MG63 (cell line): Measurements from ENCODE around the gene VPS37D. TPM values are rescaled to one million over a fixed set of nuclear protein-coding genes. Genes with fewer than 3 reads are reported as not detected.
"Not testable (repeated sequence)": the region's sequence is repeated elsewhere in the genome, so short reads cannot be mapped to it uniquely, and the experiment has no call there.

ENCODE experiments used
- DNase-seq: peaks from one replicate; pipeline ENCODE4 v3.0.0-alpha.2; 2020
- H3K27me3 ChIP-seq: fragments of 250-450 bp; sonication (Bioruptor Pico); 2 replicates; pipeline ENCODE4 v1.5.1; 2020; ENCODE audit warnings: mild to moderate bottlenecking, moderate library complexity
- H3K36me3 ChIP-seq: fragments of 250-450 bp; sonication (Bioruptor Pico); 2 replicates; pipeline ENCODE4 v1.5.1; 2020; ENCODE audit warnings: mild to moderate bottlenecking, moderate library complexity
- H3K4me3 ChIP-seq: fragments of 250-450 bp; sonication (Bioruptor Pico); 2 replicates; pipeline ENCODE4 v1.5.1; 2020; ENCODE audit warnings: mild to moderate bottlenecking, moderate library complexity
- H3K9me3 ChIP-seq: fragments of 250-450 bp; sonication (Bioruptor Pico); 2 replicates; pipeline ENCODE4 v1.5.1; 2020; ENCODE audit warnings: mild to moderate bottlenecking, moderate library complexity
- total RNA-seq: library from RNA; depleted of rRNA; stranded (reverse); fragments of >200 nt; shearing (Covaris generic); gene quantifications from 2 replicates; pipeline ENCODE4 v1.2.3, GENCODE V29; 2014; ENCODE audit warnings: low replicate concordance

The VPS37D gene
- total RNA-seq, 1 experiment from 2014 or later, result 1.4 TPM

DNA sequence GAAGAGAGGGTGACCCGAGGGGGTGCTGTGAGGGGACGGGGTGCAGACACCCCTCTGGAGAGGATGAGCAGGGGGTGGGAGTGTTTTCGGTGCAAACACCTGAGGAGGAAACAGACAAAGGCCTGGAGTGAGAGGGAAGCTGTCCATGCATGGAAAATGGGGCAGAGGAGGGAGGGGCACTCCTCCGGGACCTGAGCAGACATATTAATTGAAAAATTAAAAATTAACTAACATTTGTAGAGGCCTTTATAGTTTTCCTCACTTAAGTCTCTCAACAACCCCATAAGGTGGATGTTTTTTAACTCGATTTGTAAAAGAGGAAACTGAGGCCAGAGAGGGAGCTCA, 1.2 kb downstream of the VPS37D start:
- no peak overlapping the region for H3K4me3 ChIP-seq
- H3K36me3 ChIP-seq, result no peaks in the 10 kb centered on the region
- DNase-seq, result no peak
- no peaks in the 10 kb centered on the region for H3K9me3 ChIP-seq
- no peaks in the 10 kb centered on the region for H3K27me3 ChIP-seq

DNA sequence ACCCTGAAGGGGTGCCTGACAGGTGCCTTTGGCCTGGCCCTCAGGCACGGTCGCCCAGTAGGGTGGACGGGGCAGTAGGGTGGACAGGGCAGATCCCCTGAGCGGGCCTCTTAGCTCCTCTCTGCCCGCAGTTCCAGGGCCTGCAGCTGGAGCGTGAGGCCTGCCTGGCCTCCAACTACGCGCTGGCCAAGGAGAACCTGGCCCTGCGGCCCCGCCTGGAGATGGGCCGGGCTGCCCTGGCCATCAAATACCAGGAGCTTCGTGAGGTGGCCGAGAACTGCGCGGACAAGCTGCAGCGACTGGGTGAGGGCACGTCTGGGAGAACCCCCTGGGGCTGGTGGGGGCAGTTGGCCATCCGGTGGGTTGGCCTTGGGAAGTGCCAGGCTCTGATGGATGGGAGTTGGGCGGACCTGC, 1.7 kb downstream of the VPS37D start:
- H3K9me3 ChIP-seq, result no peaks in the 10 kb centered on the region
- H3K4me3 ChIP-seq, result no peak overlapping the region
- H3K36me3 ChIP-seq, result no peaks in the 10 kb centered on the region
- no peaks in the 10 kb centered on the region for H3K27me3 ChIP-seq
- no peak for DNase-seq

DNA sequence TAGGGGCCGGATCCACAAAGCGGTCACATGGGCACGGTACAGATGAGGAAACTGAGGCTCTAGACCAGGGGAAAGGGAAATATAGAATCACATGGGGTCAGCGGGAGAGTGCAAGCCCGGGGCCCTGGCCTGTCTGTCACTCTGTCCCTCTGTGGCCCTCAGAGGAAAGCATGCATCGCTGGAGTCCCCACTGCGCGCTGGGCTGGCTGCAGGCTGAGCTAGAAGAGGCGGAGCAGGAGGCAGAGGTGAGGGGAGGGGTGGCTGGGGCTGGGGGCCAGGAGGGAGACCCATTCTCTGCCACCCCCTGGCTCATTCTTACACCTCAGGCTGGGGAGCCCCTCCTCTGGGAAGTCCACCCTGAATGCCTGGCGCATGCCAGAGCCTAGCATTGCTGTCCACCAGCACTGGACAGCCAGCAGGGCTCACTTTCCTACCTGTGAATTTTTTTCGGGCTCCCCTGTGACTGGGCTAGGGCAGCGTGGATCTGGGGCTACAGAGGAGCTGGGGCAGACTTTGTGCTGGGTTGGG, 2.3 kb downstream of the VPS37D start:
- Histone ChIP-seq H3K27me3 (no peaks in the 10 kb centered on the region), H3K9me3 (no peaks in the 10 kb centered on the region), H3K4me3 (no peak overlapping the region), H3K36me3 (no peaks in the 10 kb centered on the region)
- DNase-seq, result no peak

DNA sequence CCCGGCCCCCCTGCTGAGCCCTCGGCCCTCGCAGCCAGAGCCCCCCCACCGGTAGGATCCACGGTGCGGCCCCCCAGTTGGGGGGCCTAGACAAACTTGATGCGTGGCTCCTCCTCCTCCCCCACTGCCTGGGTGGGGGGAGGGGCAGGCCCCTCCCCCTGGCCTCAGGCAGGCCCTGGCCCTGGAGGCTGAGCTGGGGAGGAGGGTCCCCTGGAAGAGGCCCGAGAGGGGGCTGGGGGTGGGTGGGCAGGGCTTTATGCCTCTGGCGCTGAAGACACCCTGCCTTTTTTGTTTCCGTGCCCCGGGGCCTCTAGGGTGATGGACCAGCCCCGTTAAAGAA, 3.7 kb downstream of the VPS37D start:
- Histone ChIP-seq H3K36me3 (no peaks in the 10 kb centered on the region), H3K9me3 (no peaks in the 10 kb centered on the region), H3K27me3 (no peaks in the 10 kb centered on the region), H3K4me3 (no peak overlapping the region)
- DNase-seq, result no peak

DNA sequence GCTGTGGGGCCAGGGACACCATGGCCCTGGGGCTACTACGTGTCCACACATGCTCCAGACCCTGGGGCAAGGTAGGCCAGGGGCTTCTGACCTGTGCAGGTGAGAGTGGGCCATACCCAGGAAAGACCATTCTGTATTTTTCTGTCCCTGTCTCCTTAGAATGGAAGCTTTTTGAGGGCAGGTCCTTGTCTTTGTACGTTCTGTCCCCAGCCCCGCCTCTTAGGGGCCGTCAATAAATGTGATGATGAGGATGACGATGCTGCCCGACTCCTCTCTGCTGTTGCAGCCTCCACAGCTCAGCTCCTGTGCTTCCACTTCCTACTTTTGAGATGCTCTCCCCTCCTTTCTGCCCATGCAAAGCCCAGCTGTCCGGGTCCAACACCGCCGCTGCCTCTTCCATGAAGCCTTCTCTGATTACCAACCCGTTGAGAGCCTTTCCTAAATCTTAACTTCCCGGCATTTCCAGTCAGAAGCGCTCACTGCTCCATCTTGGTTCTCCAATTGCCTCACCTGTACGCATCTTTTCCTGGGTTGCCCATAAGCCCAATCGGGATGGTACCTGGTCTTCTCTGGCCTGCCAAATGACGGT, 4.3 kb downstream of the VPS37D start:
- H3K27me3 ChIP-seq, result no peaks in the 10 kb centered on the region
- no peak overlapping the region for H3K4me3 ChIP-seq
- H3K9me3 ChIP-seq, result no peaks in the 10 kb centered on the region
- no peak for DNase-seq
- no peaks in the 10 kb centered on the region for H3K36me3 ChIP-seq

DNA sequence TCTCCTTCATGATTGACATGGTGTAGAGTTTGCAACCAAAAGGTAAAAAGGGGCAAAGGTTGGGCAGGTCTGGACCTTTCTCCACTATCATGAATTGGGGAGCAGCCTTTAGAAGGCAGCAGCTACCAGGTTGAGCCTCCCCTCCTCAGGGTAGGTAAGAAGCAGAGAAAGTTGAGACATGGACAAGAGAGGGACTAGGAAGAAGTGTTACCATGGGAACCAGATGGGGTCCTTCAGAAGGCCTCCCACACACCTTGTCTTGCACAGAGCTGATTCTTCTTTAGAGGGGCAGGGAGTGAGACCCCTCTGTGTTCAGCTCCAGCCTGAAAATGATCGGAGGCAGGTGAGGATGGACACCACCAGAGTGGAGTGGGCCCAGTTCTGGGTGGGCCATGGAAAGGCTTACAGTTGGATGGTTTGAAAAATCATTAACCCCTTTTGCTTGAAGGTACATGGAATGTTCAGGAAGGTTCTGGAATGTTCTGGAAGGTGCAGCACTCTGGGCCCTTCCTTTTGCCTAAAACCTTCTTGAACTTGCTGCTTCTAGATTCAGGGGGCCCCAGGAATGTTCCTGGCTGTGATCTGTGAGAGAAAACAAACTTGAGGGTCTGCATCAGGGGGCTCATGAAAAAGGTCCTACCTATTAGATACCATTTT, 7.0 kb downstream of the VPS37D start:
- no peak for DNase-seq
- Histone ChIP-seq H3K9me3 (no peaks in the 10 kb centered on the region), H3K27me3 (no peaks in the 10 kb centered on the region), H3K36me3 (no peaks in the 10 kb centered on the region), H3K4me3 (no peak overlapping the region)

DNA sequence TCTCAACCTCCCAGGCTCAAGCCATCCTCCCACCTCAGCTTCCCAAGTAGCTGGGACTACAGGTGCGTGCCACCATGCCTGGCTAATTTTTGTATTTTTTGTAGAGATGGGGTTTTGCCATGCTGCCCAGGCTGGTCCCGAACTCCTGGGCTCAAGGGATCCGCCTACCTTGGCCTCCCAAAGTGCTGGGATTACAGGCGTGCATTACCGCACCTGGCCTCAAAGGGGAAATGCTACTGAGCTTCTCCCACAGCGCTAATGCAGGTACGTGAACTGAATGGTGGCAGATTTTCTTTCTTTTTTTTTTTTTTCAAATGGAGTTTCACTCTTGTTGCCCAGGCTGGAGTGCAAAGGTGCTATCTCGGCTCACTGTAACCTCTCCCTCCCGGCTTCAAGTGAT, 8.4 kb downstream of the VPS37D start:
- not testable (repeated sequence) for H3K4me3 ChIP-seq, H3K9me3 ChIP-seq, DNase-seq, H3K27me3 ChIP-seq, H3K36me3 ChIP-seq

DNA sequence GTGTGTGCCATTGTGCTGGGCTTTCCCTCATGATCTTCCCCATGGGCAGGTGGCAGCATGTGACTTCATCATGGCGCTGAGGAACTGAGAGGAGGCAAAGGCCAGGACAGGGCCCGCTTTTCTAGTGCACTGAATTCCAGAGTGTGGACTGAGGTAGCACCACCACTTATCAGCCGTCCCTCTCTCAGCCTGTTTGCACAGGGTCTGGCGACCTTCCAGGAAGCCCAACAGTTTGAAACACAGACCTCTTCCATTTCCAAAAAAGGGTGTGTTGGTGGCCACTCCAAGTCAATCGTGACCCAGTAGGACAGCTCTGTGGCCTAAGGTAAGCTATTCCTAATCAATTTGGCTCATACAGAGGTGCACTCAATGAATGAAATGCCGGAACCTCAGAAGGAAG, 11.2 kb downstream of the VPS37D start:
- Histone ChIP-seq H3K36me3 (no peaks in the 10 kb centered on the region), H3K9me3 (no peaks in the 10 kb centered on the region), H3K4me3 (no peak overlapping the region), H3K27me3 (no peaks in the 10 kb centered on the region)
- DNase-seq, result no peak

DNA sequence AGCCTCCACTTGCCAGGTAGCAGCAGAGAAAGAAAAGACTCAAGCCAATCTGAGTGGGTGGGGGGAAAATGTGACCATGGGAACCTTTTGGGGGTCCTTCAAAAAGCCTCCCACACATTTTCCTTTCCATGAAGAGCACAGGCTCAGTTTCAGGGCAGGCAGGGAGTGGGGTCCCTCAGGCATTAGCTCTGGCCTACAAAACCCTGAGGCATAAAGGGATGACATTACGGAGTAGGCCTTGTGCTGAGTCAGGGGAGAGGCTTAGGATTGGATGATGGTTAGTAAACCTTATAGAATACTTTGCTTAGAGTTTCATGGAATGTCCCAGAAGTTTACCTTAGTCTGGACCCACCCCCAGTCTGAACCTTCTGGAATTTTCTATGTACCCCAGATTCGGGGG, 12.1 kb downstream of the VPS37D start:
- Histone ChIP-seq H3K9me3 (no peaks in the 10 kb centered on the region), H3K27me3 (no peaks in the 10 kb centered on the region), H3K4me3 (no peak overlapping the region), H3K36me3 (no peaks in the 10 kb centered on the region)
- no peak for DNase-seq

DNA sequence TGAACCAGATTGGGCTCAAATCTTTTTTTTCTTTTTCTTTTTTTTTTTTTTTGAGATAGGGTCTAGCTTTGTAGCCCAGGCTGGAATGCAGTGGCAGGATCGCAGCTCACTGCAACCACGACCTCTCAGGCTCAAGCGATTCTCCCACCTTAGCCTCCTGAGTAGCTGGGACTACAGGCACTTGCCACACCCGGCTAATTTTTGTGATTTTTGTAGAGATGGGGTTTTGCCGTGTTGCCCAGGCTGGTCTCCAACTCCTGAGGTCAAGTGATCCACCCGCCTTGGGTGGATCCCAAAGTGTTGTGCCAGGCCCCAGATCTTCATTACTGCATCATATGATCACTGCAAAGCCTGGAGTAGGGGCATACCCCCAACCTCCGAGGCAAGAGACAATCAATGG, 12.9 kb downstream of the VPS37D start:
- H3K4me3 ChIP-seq, result no peak overlapping the region
- no peak for DNase-seq
- H3K9me3 ChIP-seq, result no peaks in the 10 kb centered on the region
- no peaks in the 10 kb centered on the region for H3K27me3 ChIP-seq
- no peaks in the 10 kb centered on the region for H3K36me3 ChIP-seq

DNA sequence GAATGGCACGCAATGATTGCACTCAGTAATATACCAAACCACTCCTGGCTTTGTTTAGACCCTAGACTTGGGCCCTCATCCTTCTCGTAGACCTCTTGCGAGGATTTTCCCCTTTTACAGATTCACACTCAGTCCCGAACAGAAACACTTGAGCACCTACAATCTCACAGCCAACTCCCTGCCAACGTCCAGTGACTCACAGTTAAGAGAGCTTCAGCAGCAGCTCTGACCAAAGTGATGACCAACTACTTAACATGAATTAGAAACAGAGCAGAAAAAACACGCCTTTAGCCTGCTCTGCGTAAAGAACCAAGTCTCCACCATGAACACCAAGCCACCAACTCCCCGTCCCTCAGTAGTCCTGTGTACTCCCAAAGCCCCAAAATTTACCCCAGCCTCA, 13.4 kb downstream of the VPS37D start:
- DNase-seq, result peak; percentile 39

DNA sequence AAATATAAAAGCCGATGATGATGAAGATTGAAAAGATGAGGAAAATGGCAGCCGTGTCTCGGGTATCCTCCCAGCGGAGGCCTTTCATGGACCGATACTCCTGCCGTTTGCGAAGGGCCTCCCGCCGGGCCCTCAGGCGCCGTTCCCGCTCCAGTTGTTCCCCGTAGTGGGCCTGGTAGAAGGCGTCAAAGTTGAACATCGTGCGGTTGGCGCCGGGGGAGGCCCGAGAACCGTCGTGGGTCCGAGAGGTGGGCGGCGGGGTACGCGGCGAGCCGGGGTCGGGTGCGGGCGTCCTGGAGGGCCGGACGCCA, 15.1 kb downstream of the VPS37D start:
- Histone ChIP-seq H3K27me3 (no peaks in the 10 kb centered on the region), H3K36me3 (no peaks in the 10 kb centered on the region; the same call in 1 of the 2 replicates), H3K9me3 (no peaks in the 10 kb centered on the region), H3K4me3 (peak overlapping the region; percentile 84)
- no peak for DNase-seq

More for the DNA sequence above, 13.4 kb downstream of the VPS37D start:
- Histone ChIP-seq H3K27me3 (no peaks in the 10 kb centered on the region), H3K36me3 (no peaks in the 10 kb centered on the region), H3K9me3 (no peaks in the 10 kb centered on the region), H3K4me3 (no peak overlapping the region)

DNA sequence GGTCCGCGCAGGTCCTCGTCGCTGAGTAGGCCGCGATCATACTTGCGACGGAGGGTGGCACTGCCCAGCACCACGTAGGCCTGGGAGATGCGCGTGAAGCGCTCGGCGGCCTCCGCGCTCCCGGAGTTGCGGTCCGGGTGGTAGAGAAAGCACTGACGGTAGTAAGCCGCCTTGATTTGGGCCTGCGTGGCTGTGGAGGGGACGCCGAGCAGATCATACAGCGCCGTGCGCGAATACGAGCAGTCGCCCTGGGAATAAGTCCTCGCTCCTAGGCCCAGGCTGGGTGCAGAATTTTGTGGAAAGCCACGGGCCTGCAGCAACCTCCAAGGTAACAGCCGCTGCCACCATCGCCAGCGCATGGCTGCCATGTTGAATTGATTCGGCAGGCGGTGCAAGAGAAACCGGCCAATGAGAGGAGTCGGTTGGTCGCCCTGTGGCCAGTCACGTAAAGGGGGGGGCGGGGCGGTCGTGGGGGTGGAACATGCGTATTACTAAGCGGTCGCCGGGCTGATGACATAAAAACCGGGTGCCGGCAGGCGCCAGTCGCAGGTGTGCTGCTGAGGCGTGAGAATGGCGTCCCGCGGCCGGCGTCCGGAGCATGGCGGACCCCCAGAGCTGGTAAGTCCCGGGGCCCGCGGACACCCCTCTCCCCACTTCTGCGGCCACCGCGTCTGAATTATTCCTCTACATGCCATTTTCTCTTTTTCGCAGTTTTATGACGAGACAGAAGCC, 15.6 kb downstream of the VPS37D start, which contains the start of the genes BUD23 and DNAJC30:
Gene BUD23, plus strand, starts transcription at position 542 of the 732 bp plus-strand sequence. Its CDS starts 29 bp downstream, at position 571.
Gene DNAJC30, minus strand, starts transcription at position 398 of the 732 bp plus-strand sequence. Its CDS starts 30 bp downstream, at position 368.
- Histone ChIP-seq H3K4me3 (peak within 1 kb of the TSS; percentile 84), H3K27me3 (no peaks in the 10 kb centered on the region)
- DNase-seq, result peak; percentile 95

DNA sequence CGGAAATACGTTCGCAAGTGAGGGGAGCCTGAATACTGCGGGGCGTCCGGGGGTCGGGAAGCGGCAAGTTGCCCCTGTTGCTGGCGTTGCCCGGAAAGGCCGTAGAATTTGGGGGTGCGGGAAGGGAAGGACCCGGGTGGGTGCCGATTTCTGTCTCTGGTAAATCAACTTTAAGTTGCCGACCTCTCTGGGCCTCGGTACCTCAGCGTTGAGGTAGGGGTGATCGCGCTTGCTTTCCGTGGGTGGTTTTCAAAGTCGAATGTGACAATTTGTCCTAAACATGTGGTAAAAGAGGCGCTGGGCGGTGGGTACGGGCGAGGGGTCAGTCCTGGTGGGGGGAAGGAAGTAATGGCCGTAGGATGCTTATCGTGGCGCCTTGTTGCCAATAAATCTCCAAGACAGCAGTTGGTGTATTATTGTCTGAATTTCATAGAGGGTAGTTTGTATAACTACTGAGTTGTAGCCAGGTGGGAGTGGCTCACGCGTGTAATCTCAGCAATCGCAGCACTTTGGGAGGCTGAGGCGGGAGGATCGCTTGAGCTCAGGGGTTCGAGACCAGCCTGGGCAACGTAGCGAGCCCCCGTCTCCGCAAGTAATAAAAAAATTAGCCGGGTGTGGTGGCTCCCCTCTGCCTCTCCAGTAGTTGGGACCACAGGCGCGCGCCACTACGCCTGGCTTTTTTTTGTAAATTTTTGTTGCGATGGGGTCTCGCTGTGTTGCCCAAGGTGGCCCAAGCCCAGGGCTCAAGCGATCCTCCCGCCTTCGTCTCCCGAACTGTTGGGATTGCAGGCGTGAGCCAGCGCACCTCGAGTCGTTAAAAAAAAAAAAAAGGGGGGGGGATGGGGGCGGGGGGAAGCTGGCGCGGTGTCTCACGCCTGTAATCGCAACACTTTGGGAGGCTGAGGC, 16.4 kb downstream of the VPS37D start:
- DNase-seq, result no peak
- Histone ChIP-seq H3K27me3 (no peaks in the 10 kb centered on the region), H3K9me3 (no peaks in the 10 kb centered on the region), H3K36me3 (no peaks in the 10 kb centered on the region; the same call in 1 of the 2 replicates), H3K4me3 (peak overlapping the region; percentile 84)

More for the DNA sequence above, 15.6 kb downstream of the VPS37D start, which contains the start of the genes BUD23 and DNAJC30:
- Histone ChIP-seq H3K9me3 (no peaks in the 10 kb centered on the region), H3K36me3 (no peaks in the 10 kb centered on the region; the same call in 1 of the 2 replicates)

DNA sequence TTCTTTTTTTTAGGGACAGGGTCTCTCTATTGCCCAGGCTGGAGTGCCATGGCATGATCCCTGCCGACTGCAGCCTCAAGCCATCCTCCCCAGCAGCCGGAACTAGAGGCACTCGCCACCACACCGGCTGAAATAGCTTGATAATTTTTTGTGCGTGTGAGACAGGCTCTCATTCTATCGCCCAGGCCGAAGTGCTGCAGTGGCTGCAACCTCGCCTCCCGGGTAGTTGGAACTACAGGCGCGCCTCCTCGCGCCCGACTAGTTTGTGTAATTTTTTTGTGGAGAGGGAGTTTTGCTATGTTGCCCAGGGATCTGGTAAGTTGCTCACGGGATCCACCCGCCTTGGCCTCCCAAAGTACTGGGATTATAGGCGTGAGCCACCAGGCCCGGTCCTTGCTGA, 17.7 kb downstream of the VPS37D start:
- no peaks in the 10 kb centered on the region for H3K27me3 ChIP-seq

DNA sequence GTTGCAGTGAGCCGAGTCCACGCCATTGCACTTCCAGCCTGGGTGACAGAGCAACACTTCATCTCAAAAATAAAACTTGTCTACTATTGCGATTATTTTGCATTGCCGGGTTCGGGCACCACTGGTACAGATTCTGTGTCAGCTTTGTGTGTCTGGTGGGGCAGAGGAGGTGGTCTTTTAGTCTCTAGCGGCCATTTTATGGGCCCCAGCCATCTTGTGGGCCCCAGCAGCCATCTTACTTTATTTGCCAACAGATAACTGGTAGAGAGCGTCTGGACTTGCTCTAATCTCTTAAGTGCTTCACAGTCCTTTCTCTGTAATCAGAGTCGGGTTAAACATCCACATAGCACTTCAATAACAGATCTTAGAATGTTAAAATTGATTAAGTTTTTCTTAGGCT, 20.7 kb downstream of the VPS37D start:
- Histone ChIP-seq H3K4me3 (no peak overlapping the region), H3K9me3 (no peaks in the 10 kb centered on the region), H3K36me3 (peaks cover 2% of the 10 kb centered on the region), H3K27me3 (no peaks in the 10 kb centered on the region)
- DNase-seq, result no peak

More for the DNA sequence above, 17.7 kb downstream of the VPS37D start:
- Histone ChIP-seq H3K36me3 (no peaks in the 10 kb centered on the region; the same call in none of the 2 replicates), H3K9me3 (no peaks in the 10 kb centered on the region), H3K4me3 (no peak overlapping the region)
- DNase-seq, result no peak

DNA sequence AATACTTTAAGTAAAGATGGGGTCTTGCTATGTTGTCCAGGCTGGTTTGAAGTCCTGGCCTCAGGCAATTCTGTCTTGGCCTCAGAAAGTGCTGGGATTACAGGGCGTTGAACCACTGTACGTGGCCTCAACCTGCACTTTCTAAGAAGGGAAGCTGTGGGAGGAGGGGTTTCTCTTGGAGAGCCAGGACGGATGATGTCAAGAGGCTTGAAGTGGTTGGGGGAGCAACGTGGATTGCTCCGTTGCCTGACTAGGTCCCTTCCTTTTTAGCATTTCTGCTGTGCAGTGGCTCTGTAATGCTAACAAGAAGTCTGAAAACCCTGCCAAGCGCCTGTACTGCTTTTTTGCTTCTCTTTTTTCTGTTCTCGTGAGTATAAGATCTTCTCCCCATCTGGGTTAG, 23.0 kb downstream of the VPS37D start:
- peaks cover 2% of the 10 kb centered on the region for H3K36me3 ChIP-seq
- H3K9me3 ChIP-seq, result no peaks in the 10 kb centered on the region
- DNase-seq, result no peak
- H3K27me3 ChIP-seq, result no peaks in the 10 kb centered on the region
- H3K4me3 ChIP-seq, result no peak overlapping the region
